Ishikawa (cell line): ENCODE results near the gene SIGLEC10.

Experiments
- FOXM1 ChIP-seq: IDR thresholded peaks from 2 replicates; pipeline ENCODE4 v1.6.1; 2012; ENCODE audit warnings: low read depth, borderline replicate concordance
- NFIC ChIP-seq: IDR thresholded peaks from 2 replicates; pipeline ENCODE4 v1.6.1; 2012
- RAD21 ChIP-seq: IDR thresholded peaks from 2 replicates; pipeline ENCODE4 v1.6.1; 2012; ENCODE audit warnings: low read depth

DNA sequence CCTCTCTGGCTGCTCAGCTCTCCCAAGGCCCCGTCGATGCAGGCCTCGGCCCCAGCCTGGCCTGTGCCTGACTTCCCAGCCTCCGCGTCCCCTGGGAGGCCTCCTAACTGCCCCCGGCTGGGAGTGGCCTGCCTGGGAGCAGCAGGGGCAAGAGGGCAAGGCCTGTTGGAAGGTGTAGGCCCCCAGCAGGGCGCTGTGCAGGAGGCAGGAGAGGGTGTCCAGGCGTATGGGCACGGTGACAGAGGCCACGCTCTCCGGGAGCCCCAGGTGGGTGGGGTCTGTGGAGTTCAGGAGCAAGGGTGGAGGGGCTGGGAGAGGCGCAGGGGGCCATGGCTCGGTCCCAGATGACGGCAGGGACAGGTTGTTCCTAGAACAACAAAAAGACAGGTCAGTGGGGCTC, 28.3 kb downstream of the SIGLEC10 start:
- TF ChIP-seq RAD21: no peak
- no peak for TF ChIP-seq FOXM1
- no peak for TF ChIP-seq NFIC
